OCI-LY1 (cell line): Measurements from ENCODE around the gene C4orf46.

Experiments
- CTCF ChIP-seq: fragments of 200-600 bp; sonication (generic), shearing (Covaris generic); IDR thresholded peaks from 2 replicates; pipeline ENCODE4 v1.5.1; 2017; ENCODE audit warnings: mild to moderate bottlenecking, antibody characterized with exemption, low read length, moderate library complexity, mixed read lengths
- EZH2 ChIP-seq: fragments of 200-600 bp; sonication (generic), shearing (Covaris generic); IDR thresholded peaks from 2 replicates; pipeline ENCODE4 v1.8.0; 2017; ENCODE audit warnings: borderline replicate concordance, mixed run types, mild to moderate bottlenecking, antibody characterized with exemption, low read length, moderate library complexity, mixed read lengths

- TF ChIP-seq CTCF (no peak), EZH2 (no peak)
These were observed 50.0 kb downstream of the C4orf46 start for GRCh38 chr4:158621729-158622128.
